Measurements from ENCODE around the gene GATAD2B. TPM values are rescaled to one million over a fixed set of nuclear protein-coding genes. Genes with fewer than 3 reads are reported as not detected.

Gene GATAD2B
- total RNA-seq, 2 donors from 2014 or later = 58.7 to 102 TPM

Other genes with a start within 250 kb of the GATAD2B start
- not detected for gene NPR1, start 244.3 kb downstream of the GATAD2B start, total RNA-seq
- 10 to 100 TPM; 58.2 to 64.9 TPM for gene INTS3, start 194.9 kb downstream of the GATAD2B start, total RNA-seq
- 1 to 10 TPM; 7.0 to 8.3 TPM for gene SLC27A3, start 147.6 kb downstream of the GATAD2B start, total RNA-seq
- 100 to 1,000 TPM; 131 to 132 TPM for gene DENND4B, start 23.7 kb upstream of the GATAD2B start, total RNA-seq
- 100 to 1,000 TPM in 1 of 2 donors, 10 to 100 TPM in 1; 67.6 to 174 TPM for gene CRTC2, start 35.6 kb upstream of the GATAD2B start, total RNA-seq
- 10 to 100 TPM; 54.9 to 96.6 TPM for gene SLC39A1, start 40.6 kb upstream of the GATAD2B start, total RNA-seq
- gene CREB3L4, start 44.9 kb upstream of the GATAD2B start, total RNA-seq = 10 to 100 TPM in 1 of 2 donors, 1 to 10 TPM in 1; 8.9 to 12.0 TPM
- gene JTB, start 54.7 kb upstream of the GATAD2B start, total RNA-seq = 100 to 1,000 TPM in 1 of 2 donors, 10 to 100 TPM in 1; 51.0 to 130 TPM
- gene RAB13, start 63.4 kb upstream of the GATAD2B start, total RNA-seq = 10 to 100 TPM; 13.4 to 22.1 TPM
- gene RPS27, start 67.8 kb upstream of the GATAD2B start, total RNA-seq = 1,000 to 10,000 TPM; 1,375 to 1,502 TPM
- under 1 TPM; 0.10 to 0.11 TPM for gene NUP210L, start 232.1 kb upstream of the GATAD2B start, total RNA-seq

Measured in activated naive CD4-positive, alpha-beta T cell treated with anti-CD3 and anti-CD28 coated beads, Interleukin-2, amount 50 U/mL, for 72 hours (primary cell).